Measurements from ENCODE around the gene ACACB.

ACACB gene

GRCh38 chr12:109275173-109275572, 158.8 kb downstream of the ACACB start:
- Mint-ChIP-seq H3K4me1 (peaks cover 6% of the 10 kb centered on the region), H3K36me3 (no peaks in the 10 kb centered on the region), H3K27ac (no peak overlapping the region), H3K9me3 (no peaks in the 10 kb centered on the region), H3K27me3 (peaks cover 34% of the 10 kb centered on the region), H3K4me3 (no peak overlapping the region)
- CTCF ChIA-PET = interaction anchor here (0.7 kb wide), 1 partner anchor 112 kb away, joined by 3 read pairs; no protein-coding TSS in a partner anchor
- no peak for DNase-seq

GRCh38 chr12:109276160-109276559, 159.8 kb downstream of the ACACB start:
- Mint-ChIP-seq H3K9me3 (no peaks in the 10 kb centered on the region), H3K4me1 (peaks cover 6% of the 10 kb centered on the region), H3K27ac (no peak overlapping the region), H3K27me3 (peaks cover 33% of the 10 kb centered on the region), H3K36me3 (no peaks in the 10 kb centered on the region), H3K4me3 (no peak overlapping the region)
- CTCF ChIA-PET = no interaction called here
- DNase-seq = no peak

GRCh38 chr12:109277255-109277898, 161.0 kb downstream of the ACACB start:
- Mint-ChIP-seq H3K27ac (no peak overlapping the region), H3K9me3 (no peaks in the 10 kb centered on the region), H3K4me1 (peaks cover 6% of the 10 kb centered on the region), H3K36me3 (no peaks in the 10 kb centered on the region), H3K4me3 (no peak overlapping the region), H3K27me3 (peaks cover 27% of the 10 kb centered on the region)
- no peak for DNase-seq
- CTCF ChIA-PET = no interaction called here

GRCh38 chr12:109277899-109278762, 161.7 kb downstream of the ACACB start:
- Mint-ChIP-seq H3K4me3 (no peak overlapping the region), H3K4me1 (peaks cover 6% of the 10 kb centered on the region)
- no peak for DNase-seq

GRCh38 chr12:109278912-109279311, 162.5 kb downstream of the ACACB start:
- CTCF ChIA-PET = interaction anchor here (1.1 kb wide), 1 partner anchor 13 kb away, joined by 3 read pairs; no protein-coding TSS in a partner anchor
- Mint-ChIP-seq H3K36me3 (no peaks in the 10 kb centered on the region), H3K27me3 (peaks cover 19% of the 10 kb centered on the region), H3K4me1 (peaks cover 6% of the 10 kb centered on the region), H3K27ac (no peak overlapping the region), H3K4me3 (no peak overlapping the region), H3K9me3 (no peaks in the 10 kb centered on the region)
- no peak for DNase-seq

More at GRCh38 chr12:109277899-109278762, 161.7 kb downstream of the ACACB start:
- Mint-ChIP-seq H3K27ac (no peak overlapping the region), H3K9me3 (no peaks in the 10 kb centered on the region), H3K36me3 (no peaks in the 10 kb centered on the region), H3K27me3 (peaks cover 26% of the 10 kb centered on the region)
- CTCF ChIA-PET = interaction anchor here (1.1 kb wide), 1 partner anchor 12 kb away, joined by 3 read pairs; no protein-coding TSS in a partner anchor

- Mint-ChIP-seq H3K27me3 (peaks cover 13% of the 10 kb centered on the region), H3K36me3 (no peaks in the 10 kb centered on the region), H3K4me3 (no peak overlapping the region), H3K9me3 (no peaks in the 10 kb centered on the region), H3K27ac (no peak overlapping the region), H3K4me1 (peaks cover 6% of the 10 kb centered on the region)
- no peak for DNase-seq
- CTCF ChIA-PET = no interaction called here
These were observed 163.1 kb downstream of the ACACB start for GRCh38 chr12:109279525-109279924.

- Mint-ChIP-seq H3K4me3 (no peak overlapping the region), H3K36me3 (no peaks in the 10 kb centered on the region), H3K9me3 (no peaks in the 10 kb centered on the region), H3K4me1 (peaks cover 4% of the 10 kb centered on the region), H3K27ac (no peak overlapping the region), H3K27me3 (peaks cover 4% of the 10 kb centered on the region)
- CTCF ChIA-PET = no interaction called here
- DNase-seq = no peak
These were observed 165.1 kb downstream of the ACACB start for GRCh38 chr12:109281452-109281851.

- H3K4me1 Mint-ChIP-seq = no peaks in the 10 kb centered on the region
- H3K9me3 Mint-ChIP-seq = no peaks in the 10 kb centered on the region
- CTCF ChIA-PET = no interaction called here
- no peaks in the 10 kb centered on the region for H3K36me3 Mint-ChIP-seq
- no peak overlapping the region for H3K4me3 Mint-ChIP-seq
- DNase-seq = no peak
- H3K27me3 Mint-ChIP-seq = peaks cover 5% of the 10 kb centered on the region
- H3K27ac Mint-ChIP-seq = no peak overlapping the region
These were observed 168.0 kb downstream of the ACACB start for GRCh38 chr12:109284392-109284791.

GRCh38 chr12:109286252-109286651, 169.9 kb downstream of the ACACB start:
- H3K27ac Mint-ChIP-seq = no peak overlapping the region
- no peaks in the 10 kb centered on the region for H3K9me3 Mint-ChIP-seq
- H3K4me3 Mint-ChIP-seq = no peak overlapping the region
- CTCF ChIA-PET = no interaction called here
- DNase-seq = no peak
- H3K4me1 Mint-ChIP-seq = no peaks in the 10 kb centered on the region
- H3K36me3 Mint-ChIP-seq = no peaks in the 10 kb centered on the region
- peaks cover 18% of the 10 kb centered on the region for H3K27me3 Mint-ChIP-seq

GRCh38 chr12:109286652-109287051, 170.3 kb downstream of the ACACB start:
- Mint-ChIP-seq H3K27ac (no peak overlapping the region), H3K4me3 (no peak overlapping the region), H3K36me3 (no peaks in the 10 kb centered on the region), H3K4me1 (no peaks in the 10 kb centered on the region), H3K27me3 (peaks cover 22% of the 10 kb centered on the region), H3K9me3 (no peaks in the 10 kb centered on the region)
- DNase-seq = no peak
- CTCF ChIA-PET = no interaction called here

- Mint-ChIP-seq H3K9me3 (no peaks in the 10 kb centered on the region), H3K4me3 (no peak overlapping the region), H3K4me1 (no peaks in the 10 kb centered on the region), H3K36me3 (no peaks in the 10 kb centered on the region), H3K27ac (no peak overlapping the region), H3K27me3 (peaks cover 27% of the 10 kb centered on the region)
- CTCF ChIA-PET = no interaction called here
- no peak for DNase-seq
These were observed 170.8 kb downstream of the ACACB start for GRCh38 chr12:109287181-109287580.

- CTCF ChIA-PET = no interaction called here
- DNase-seq = no peak
- Mint-ChIP-seq H3K27me3 (peaks cover 35% of the 10 kb centered on the region), H3K27ac (no peak overlapping the region), H3K36me3 (no peaks in the 10 kb centered on the region), H3K4me3 (no peak overlapping the region), H3K4me1 (no peaks in the 10 kb centered on the region), H3K9me3 (no peaks in the 10 kb centered on the region)
These were observed 171.6 kb downstream of the ACACB start for GRCh38 chr12:109287811-109288469.

GRCh38 chr12:109288571-109288970, 172.2 kb downstream of the ACACB start:
- H3K36me3 Mint-ChIP-seq = no peaks in the 10 kb centered on the region
- no peaks in the 10 kb centered on the region for H3K9me3 Mint-ChIP-seq
- H3K27me3 Mint-ChIP-seq = peaks cover 41% of the 10 kb centered on the region
- no peaks in the 10 kb centered on the region for H3K4me1 Mint-ChIP-seq
- DNase-seq = no peak
- no peak overlapping the region for H3K27ac Mint-ChIP-seq
- no peak overlapping the region for H3K4me3 Mint-ChIP-seq
- CTCF ChIA-PET = no interaction called here

- Mint-ChIP-seq H3K27ac (no peak overlapping the region), H3K4me1 (no peaks in the 10 kb centered on the region)
- no peak for DNase-seq
These were observed 172.6 kb downstream of the ACACB start for GRCh38 chr12:109289004-109289403.

More at GRCh38 chr12:109289004-109289403, 172.6 kb downstream of the ACACB start:
- H3K36me3 Mint-ChIP-seq = no peaks in the 10 kb centered on the region
- CTCF ChIA-PET = no interaction called here
- no peaks in the 10 kb centered on the region for H3K9me3 Mint-ChIP-seq
- no peak overlapping the region for H3K4me3 Mint-ChIP-seq
- H3K27me3 Mint-ChIP-seq = peaks cover 45% of the 10 kb centered on the region

All from activated naive CD4-positive, alpha-beta T cell treated with anti-CD3 and anti-CD28 coated beads, Interleukin-2, amount 10 ng/mL, durations not matched to agents 7 days and 5 days (primary cell).